Testis (tissue), 3 donors: ENCODE measurements around the gene ZNRF2. TPM values are rescaled to one million over a fixed set of nuclear protein-coding genes. Genes with fewer than 3 reads are reported as not detected.

Experiments
- DNase-seq: peaks from one replicate; pipeline ENCODE4 v3.0.0-alpha.2; 2019
- H3K27ac ChIP-seq, 2 donors: fragments of 200-600 bp; sonication (generic); one replicate each; pipeline ENCODE4 v1.5.1; 2019
- H3K27me3 ChIP-seq: fragments of 200-600 bp; sonication (generic); one replicate; pipeline ENCODE4 v1.5.1; 2019
- H3K36me3 ChIP-seq: fragments of 200-600 bp; sonication (generic); one replicate; pipeline ENCODE4 v1.5.1; 2017; ENCODE audit warnings: low read depth; ENCODE audit errors: missing control alignments
- H3K4me1 ChIP-seq: fragments of 200-600 bp; sonication (generic); one replicate; pipeline ENCODE4 v1.5.1; 2019
- H3K4me3 ChIP-seq, 2 donors: fragments of 200-600 bp; sonication (generic); one replicate each; pipeline ENCODE4 v1.5.1; 2017 to 2019
- H3K9me3 ChIP-seq: fragments of 200-600 bp; sonication (generic); one replicate; pipeline ENCODE4 v1.5.1; 2017
- CTCF ChIP-seq, 3 experiments: fragments of 450-650 bp in 2 of 3; fragments of 200-600 bp in 1 of 3; sonication (generic) in 1 of 3; IDR thresholded peaks; one replicate each; pipeline ENCODE4 v1.5.1; 2016 to 2019; ENCODE audit warnings: antibody characterized with exemption in 3 of 3, mild to moderate bottlenecking in 2 of 3, moderate library complexity in 1 of 3
- POLR2A ChIP-seq: fragments of 450-650 bp; IDR thresholded peaks from one replicate; pipeline ENCODE4 v1.6.1; 2017; ENCODE audit warnings: antibody characterized with exemption, mild to moderate bottlenecking, moderate library complexity
- WGBS, 2 donors: methylation state at CpG; one replicate each; pipeline ENCODE4 v1.1.5; 2018; 5-methylcytosine and 5-hydroxymethylcytosine counted together
- intact Hi-C: fragments of 100-400 bp; cut with DNase I; formaldehyde crosslinking; loops from one replicate; pipeline ENCODE4 v1.15.1; 2023; ENCODE audit warnings: low total_unique reads
- polyA plus RNA-seq: library from polyadenylated mRNA; stranded (reverse); fragments of 350-450 nt; fragmentation: Illumina TruSeq; extraction: RNeasy Lipid Tissue Mini Kit (QIAGEN cat#74804); gene quantifications from one replicate; pipeline ENCODE4 v1.2.3, GENCODE V29; 2014; ENCODE audit warnings: low read depth, low replicate concordance; ENCODE audit not compliant: insufficient read depth
- total RNA-seq, 2 donors: library from RNA; depleted of rRNA; stranded (reverse); fragments of >200 nt; gene quantifications; one replicate each; pipeline ENCODE4 v1.2.3, GENCODE V29; 2016

Gene ZNRF2
- total and polyA plus RNA-seq, 3 donors from 2014 or later: 38.4 to 65.0 (median 53.0) TPM

GRCh38 chr7:30359957-30360356 is 75.6 kb downstream of the ZNRF2 start:
- WGBS, 2 donors: 88 to 97% methylated on average over 1 of the region's 1 CpG
- Histone ChIP-seq H3K4me1 (no peaks in the 10 kb centered on the region), H3K36me3 (no peaks in the 10 kb centered on the region), H3K27me3 (no peaks in the 10 kb centered on the region), H3K9me3 (no peaks in the 10 kb centered on the region), H3K4me3 (no peak overlapping the region), H3K27ac (no peak overlapping the region)
- TF ChIP-seq CTCF (IDR thresholded peaks at IDR 0.05) (no peak), POLR2A (no peak)
- DNase-seq: no peak
- intact Hi-C loops: no loop called here

GRCh38 chr7:30363778-30364563 is 79.6 kb downstream of the ZNRF2 start:
- 86 to 91% methylated on average over 3 of the region's 3 CpGs for WGBS, 2 donors
- intact Hi-C loops: no loop called here
- H3K4me3 ChIP-seq: no peak overlapping the region

GRCh38 chr7:30364773-30365172 is 80.4 kb downstream of the ZNRF2 start:
- Histone ChIP-seq H3K36me3 (no peaks in the 10 kb centered on the region), H3K4me1 (no peaks in the 10 kb centered on the region), H3K4me3 (no peak overlapping the region), H3K27ac (no peak overlapping the region), H3K9me3 (no peaks in the 10 kb centered on the region), H3K27me3 (no peaks in the 10 kb centered on the region)
- 79 to 90% methylated on average over 1 of the region's 1 CpG for WGBS, 2 donors
- DNase-seq: no peak
- intact Hi-C loops: no loop called here
- TF ChIP-seq CTCF (IDR thresholded peaks at IDR 0.05) (no peak), POLR2A (no peak)

More at GRCh38 chr7:30363778-30364563, 79.6 kb downstream of the ZNRF2 start:
- H3K4me1 ChIP-seq: no peaks in the 10 kb centered on the region
- DNase-seq: no peak
- no peaks in the 10 kb centered on the region for H3K9me3 ChIP-seq
- H3K27me3 ChIP-seq: no peaks in the 10 kb centered on the region
- no peaks in the 10 kb centered on the region for H3K36me3 ChIP-seq
- H3K27ac ChIP-seq: no peak overlapping the region
- TF ChIP-seq POLR2A (no peak), CTCF (IDR thresholded peaks at IDR 0.05) (no peak)

DNA sequence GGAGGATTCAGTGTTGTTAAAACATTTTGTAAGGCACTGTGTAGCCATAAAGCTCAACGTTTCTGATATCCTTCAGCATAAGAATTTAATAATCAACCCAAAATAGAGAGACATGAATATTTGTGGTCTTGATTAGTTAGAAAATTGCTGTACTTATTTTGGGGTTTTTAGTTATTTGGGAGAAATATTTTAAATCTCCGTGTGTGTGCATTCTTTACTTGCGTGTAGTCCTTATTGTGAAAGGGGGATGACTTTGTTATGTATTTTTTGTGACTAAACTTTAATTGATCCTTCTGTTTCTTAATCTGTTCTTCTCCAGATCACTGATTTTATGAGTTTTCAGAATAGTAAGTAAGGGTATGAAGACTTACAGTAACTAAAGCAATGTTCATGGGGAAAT is 81.2 kb downstream of the ZNRF2 start:
- TF ChIP-seq POLR2A: no peak
- no peak for TF ChIP-seq CTCF (IDR thresholded peaks at IDR 0.05)
- Histone ChIP-seq H3K27ac (no peak overlapping the region), H3K4me3 (no peak overlapping the region), H3K27me3 (no peaks in the 10 kb centered on the region), H3K9me3 (no peaks in the 10 kb centered on the region), H3K4me1 (no peaks in the 10 kb centered on the region), H3K36me3 (no peaks in the 10 kb centered on the region)
- intact Hi-C loops: no loop called here
- DNase-seq: no peak
- 88 to 94% methylated on average over 3 of the region's 3 CpGs for WGBS, 2 donors

DNA sequence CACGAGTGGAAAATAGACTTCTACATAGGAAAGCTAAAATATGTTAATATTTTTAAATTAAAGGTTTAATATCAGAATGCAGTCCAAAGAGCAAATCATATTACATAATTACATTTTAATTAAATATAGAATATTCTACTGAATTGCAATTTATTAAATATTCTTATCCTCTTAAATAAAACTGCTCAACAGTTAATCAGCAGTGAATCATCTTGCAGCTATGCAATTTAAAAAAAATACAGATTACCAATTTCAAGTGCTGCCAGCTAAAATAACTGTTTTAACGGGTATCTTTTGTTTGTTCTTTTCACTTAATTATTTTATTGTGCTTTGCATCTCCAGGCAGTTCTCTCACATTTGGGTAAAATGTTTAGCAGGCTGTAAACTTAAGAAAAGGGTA is 82.2 kb downstream of the ZNRF2 start:
- intact Hi-C loops: no loop called here
- Histone ChIP-seq H3K4me1 (no peaks in the 10 kb centered on the region), H3K4me3 (no peak overlapping the region), H3K36me3 (no peaks in the 10 kb centered on the region), H3K27ac (no peak overlapping the region), H3K27me3 (no peaks in the 10 kb centered on the region), H3K9me3 (no peaks in the 10 kb centered on the region)
- no peak for TF ChIP-seq POLR2A
- no peak for DNase-seq
- WGBS, 2 donors: 70 to 75% methylated on average over 2 of the region's 2 CpGs
